Erythroblast (primary cell): ENCODE results near the gene APRT.

Experiments
- DNase-seq, 2 experiments: peaks; one replicate each; lab custom pipeline; 2025; lab: John Stamatoyannopoulos, UW
- GATA1 ChIP-seq: IDR thresholded peaks from 2 replicates; pipeline ENCODE4 v1.6.1; 2011; ENCODE audit warnings: low read depth, mild to moderate bottlenecking, control low read depth, low read length, moderate library complexity
- POLR2A ChIP-seq: IDR thresholded peaks from 2 replicates; pipeline ENCODE4 v1.6.1; 2011; ENCODE audit warnings: mild to moderate bottlenecking, low read length

The APRT gene

DNA sequence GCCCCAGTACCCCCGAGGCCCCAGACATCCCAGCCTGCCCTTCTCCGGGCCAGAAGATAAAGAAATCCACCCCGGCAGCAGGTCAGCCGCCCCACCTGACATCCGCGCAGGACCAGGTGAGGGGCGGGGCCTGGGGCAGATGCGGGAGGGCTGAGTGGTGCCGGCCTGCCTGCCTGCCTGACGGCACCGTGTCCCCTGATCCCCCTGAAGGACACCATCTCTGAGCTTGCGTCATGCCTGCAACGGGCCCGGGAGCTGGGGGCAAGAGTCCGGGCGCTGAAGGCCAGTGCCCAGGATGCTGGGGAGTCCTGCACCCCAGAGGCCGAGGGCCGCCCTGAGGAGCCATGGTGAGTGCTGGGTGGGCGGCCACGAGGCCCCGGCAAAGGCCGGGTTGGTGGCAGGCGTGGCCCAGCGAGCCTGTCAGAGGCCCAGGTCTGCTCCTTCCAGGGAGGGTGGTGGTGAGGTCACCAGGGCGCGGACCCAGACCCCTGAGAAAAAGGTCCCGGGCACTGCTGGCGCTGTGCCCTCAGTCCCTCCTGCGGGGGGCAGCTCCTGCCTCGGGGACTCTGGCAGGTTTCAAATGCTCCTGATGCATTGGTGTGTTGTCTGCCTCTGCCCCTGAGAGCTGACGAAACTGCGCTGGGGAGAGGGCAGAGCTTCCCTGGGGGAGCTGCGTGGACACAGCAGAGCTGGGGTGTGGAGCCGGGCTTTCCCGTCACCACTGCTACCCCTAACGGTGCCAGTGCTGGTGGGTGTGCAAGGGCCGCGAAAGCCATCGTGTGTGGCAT, 7.0 kb downstream of the APRT start:
- TF ChIP-seq POLR2A: no peak
- TF ChIP-seq GATA1: no peak
- DNase-seq: peak; percentile 64 to 65

GRCh38 chr16:88804173-88804551, 7.6 kb downstream of the APRT start:
- DNase-seq: no peak
- TF ChIP-seq GATA1 (no peak), POLR2A (no peak)

- DNase-seq: peak; percentile 91 to 95
- TF ChIP-seq GATA1 (no peak), POLR2A (peak; percentile 81)
These were observed 8.3 kb downstream of the APRT start, which contains the start of gene CDT1 for GRCh38 chr16:88803264-88803987. CDT1 (plus strand) TSS chr16:88803789; CDS start chr16:88803832, 43 bp downstream.

GRCh38 chr16:88800277-88800592, 11.5 kb downstream of the APRT start:
- TF ChIP-seq POLR2A: peak; percentile 7
- TF ChIP-seq GATA1: no peak
- peak in 1 of 2 experiments; percentile 55 for DNase-seq

GRCh38 chr16:88799569-88800276, 12.0 kb downstream of the APRT start:
- DNase-seq: peak; percentile 90 to 97

DNA sequence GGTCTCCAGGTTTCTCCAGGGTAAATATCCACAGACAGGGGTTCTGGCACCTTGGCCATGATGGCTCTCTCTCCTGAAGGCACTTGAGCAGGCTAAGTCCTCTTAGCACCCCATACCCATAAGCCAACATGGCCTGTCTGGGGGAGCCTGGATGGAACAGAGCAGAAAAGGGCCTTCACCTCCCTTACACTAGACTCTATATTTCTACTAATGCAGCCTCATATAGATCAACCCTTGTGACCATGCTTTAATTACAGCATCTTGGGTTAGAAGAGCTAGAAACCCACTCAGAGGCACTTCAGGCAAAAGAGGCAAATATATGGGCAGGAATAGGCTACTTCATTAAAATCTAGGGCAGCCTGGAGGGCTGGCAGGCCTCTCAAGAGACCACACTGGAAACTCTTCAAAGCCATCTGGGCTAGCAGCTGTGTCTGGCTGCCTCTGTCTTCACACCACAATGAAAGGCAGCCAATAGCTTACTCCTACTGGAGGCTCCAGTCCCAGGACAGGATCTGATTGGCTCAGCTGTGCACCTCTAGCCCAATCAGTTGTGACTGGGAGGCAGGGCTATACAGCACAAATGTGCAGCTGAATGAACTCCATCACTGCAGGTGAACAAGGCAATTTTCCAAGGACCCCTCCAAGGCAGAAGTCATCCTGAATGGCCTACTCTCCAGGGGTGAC, 12.8 kb downstream of the APRT start:
- TF ChIP-seq POLR2A: no peak
- TF ChIP-seq GATA1: no peak
- DNase-seq: peak; percentile 41 to 73

More at GRCh38 chr16:88799569-88800276, 12.0 kb downstream of the APRT start:
- TF ChIP-seq POLR2A (peak; percentile 69), GATA1 (no peak)

GRCh38 chr16:88798073-88798472, 13.7 kb downstream of the APRT start:
- no peak for DNase-seq
- TF ChIP-seq POLR2A (no peak), GATA1 (no peak)

DNA sequence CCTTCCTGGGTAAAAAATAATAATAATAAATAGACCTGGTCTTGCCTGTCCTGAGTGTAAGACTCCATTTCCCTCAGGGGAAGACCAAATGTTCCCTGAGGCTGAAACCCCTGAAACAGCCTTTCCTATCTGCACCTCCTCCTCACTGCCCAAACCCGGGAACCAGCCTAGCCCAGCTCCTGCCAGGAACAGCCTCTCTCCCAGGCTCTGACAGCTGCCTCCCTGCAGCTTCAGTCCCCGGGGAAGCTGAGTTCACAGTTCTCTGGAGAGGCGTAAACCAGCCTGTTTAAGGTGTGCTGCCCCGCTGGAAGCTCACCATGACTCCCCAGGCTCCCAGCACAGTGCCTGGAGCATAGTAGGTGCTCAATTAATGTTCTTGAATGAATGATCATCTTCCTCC, 15.4 kb downstream of the APRT start:
- TF ChIP-seq GATA1: no peak
- TF ChIP-seq POLR2A: no peak
- no peak for DNase-seq

GRCh38 chr16:88793251-88793954, 18.3 kb downstream of the APRT start:
- TF ChIP-seq GATA1 (no peak), POLR2A (peak; percentile 70)
- peak; percentile 78 to 86 for DNase-seq

DNA sequence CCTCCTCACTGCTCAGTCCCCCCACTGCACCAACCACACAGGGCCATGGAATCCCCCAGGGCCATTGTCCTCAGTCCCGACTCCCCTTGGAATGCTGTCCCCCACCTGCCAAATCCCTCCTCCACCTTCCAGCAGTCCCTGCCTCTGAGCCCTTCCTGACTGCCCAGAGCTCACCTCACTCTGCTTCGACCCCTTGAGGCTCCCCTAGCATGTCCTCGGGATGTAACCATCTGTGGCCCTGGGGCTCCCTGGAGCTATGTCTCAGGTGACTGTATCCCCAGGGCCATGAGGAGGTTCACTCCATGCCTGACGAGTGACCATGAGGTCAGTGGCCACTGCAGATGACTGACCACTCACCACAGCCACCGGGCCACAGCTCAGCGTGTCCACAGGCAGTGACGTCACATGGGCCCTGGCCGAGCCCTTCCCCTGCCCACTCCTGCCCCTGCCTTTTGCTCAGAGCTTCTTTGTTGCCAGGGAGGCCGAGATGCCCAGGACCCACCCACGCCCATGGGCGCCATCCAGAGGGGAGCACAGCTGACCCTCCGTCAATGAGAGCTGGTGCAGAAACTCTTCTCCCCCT, 19.0 kb downstream of the APRT start:
- DNase-seq: peak in 1 of 2 experiments; percentile 56
- TF ChIP-seq POLR2A (no peak), GATA1 (no peak)

- DNase-seq: peak; percentile 59 to 65
- TF ChIP-seq GATA1 (no peak), POLR2A (no peak)
These were observed 19.6 kb downstream of the APRT start for GRCh38 chr16:88792078-88792550.
